Measurements from ENCODE around the gene STX3. TPM values are rescaled to one million over a fixed set of nuclear protein-coding genes. Genes with fewer than 3 reads are reported as not detected.

Gene STX3
- total and polyA plus RNA-seq, 4 donors, result 10.1 to 15.5 (median 11.8) TPM

DNA sequence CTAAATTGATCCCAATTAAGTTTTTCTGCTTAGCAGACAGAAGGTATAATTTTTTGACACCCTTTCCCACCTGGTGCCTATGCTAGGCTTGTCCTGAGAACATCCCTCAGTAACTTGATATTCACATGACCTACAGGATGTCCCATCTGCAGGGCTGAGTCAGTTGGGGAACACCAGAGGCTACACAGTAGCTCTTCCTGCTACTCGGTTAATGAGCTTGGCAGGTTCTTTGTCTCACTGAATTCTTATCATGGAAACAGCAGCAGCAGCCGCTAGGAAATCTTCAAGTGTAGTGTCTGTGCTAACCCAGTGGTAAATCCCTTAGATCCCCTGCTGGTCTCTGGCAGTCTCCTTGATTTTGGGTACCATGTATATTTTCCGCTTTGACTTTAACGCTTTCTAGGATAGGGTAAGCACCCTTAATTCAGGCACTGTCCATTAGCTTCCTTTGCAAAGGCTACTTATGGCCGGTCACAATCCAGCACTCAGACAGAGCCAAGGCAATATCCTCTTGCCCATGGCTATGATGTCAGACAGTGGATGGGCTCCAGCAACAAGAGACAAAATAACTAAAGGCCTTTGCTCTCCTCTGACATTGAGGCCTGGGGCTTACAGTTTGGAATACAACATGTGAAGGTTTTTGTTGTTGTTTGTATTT is 46.9 kb downstream of the STX3 start:
- no peaks in the 10 kb centered on the region for H3K27me3 ChIP-seq (ENCODE audit: control insufficient read depth, insufficient read depth, low read length)
- peaks cover 10% of the 10 kb centered on the region for H3K36me3 ChIP-seq (ENCODE audit: control insufficient read depth, insufficient read depth, low read length)
- peak overlapping the region; percentile 25 for H3K27ac ChIP-seq (ENCODE audit: low read depth, low read length)
- no peak overlapping the region for H3K4me3 ChIP-seq (ENCODE audit: low read depth, low read length)
- H3K9me3 ChIP-seq (ENCODE audit: control insufficient read depth, insufficient read depth, low read length), result no peaks in the 10 kb centered on the region
- 51% methylated on average over 5 of the region's 5 CpGs for WGBS (ENCODE audit: insufficient coverage)
- no peaks in the 10 kb centered on the region for H3K4me1 ChIP-seq (ENCODE audit: control insufficient read depth, insufficient read depth, low read length)
- DNase-seq (ENCODE audit: low read depth in 4 of 6, low spot score in 6 of 6), result no peak

DNA sequence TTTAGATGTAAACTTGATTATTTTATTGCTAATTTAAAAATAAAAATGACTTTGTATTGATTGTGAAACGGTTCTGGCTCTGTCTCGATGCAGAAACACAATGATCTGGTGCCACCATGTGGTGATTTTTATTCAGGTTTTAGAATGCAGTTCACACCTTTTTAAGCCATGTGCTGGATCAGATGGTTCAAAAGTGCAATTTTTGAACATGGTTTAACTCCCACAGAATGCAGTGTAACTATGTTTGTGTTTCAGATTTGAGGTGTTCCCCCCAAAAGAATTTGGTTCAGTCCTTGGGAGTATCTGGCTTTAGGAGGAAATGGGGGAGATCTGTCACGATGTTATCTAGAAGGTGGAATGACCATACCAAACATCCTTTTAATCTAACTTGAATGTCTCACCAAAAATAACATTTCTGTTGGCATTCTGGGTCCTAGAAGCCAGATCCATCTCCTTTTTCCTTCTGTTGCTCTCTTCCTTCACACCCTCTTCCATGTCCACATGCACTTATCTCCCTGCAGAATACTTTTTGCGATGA is 47.5 kb downstream of the STX3 start:
- H3K4me3 ChIP-seq (ENCODE audit: low read depth, low read length), result no peak overlapping the region
- no peaks in the 10 kb centered on the region for H3K9me3 ChIP-seq (ENCODE audit: control insufficient read depth, insufficient read depth, low read length)
- DNase-seq (ENCODE audit: low read depth in 4 of 6, low spot score in 6 of 6), result peak in 5 of 6 donors; percentile 45 to 90 (median 67)
- H3K4me1 ChIP-seq (ENCODE audit: control insufficient read depth, insufficient read depth, low read length), result no peaks in the 10 kb centered on the region
- H3K36me3 ChIP-seq (ENCODE audit: control insufficient read depth, insufficient read depth, low read length), result peaks cover 11% of the 10 kb centered on the region
- H3K27me3 ChIP-seq (ENCODE audit: control insufficient read depth, insufficient read depth, low read length), result no peaks in the 10 kb centered on the region
- no peak overlapping the region for H3K27ac ChIP-seq (ENCODE audit: low read depth, low read length)
- 38% methylated on average over 3 of the region's 4 CpGs for WGBS (ENCODE audit: insufficient coverage)

DNA sequence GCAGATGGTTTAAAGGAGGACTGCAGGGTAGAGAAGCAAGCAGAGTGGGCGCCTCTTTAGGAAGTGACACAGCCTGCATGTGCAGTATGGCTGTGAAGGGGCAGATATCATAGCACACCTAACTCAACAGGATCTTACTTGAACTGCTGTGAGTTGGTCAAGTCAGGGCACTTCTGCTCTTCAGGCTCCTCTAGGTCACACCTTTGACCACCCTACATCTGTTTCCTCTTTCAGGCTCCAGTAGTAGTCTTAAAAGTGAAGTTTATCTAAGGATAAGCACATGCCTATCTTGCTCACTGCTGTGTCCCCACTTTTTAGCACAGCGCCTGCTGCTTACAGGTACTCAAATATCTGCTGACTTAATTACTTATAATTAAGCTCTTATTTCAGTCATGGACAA is 48.9 kb downstream of the STX3 start:
- Histone ChIP-seq H3K4me1 (ENCODE audit: control insufficient read depth, insufficient read depth, low read length) (no peaks in the 10 kb centered on the region), H3K4me3 (ENCODE audit: low read depth, low read length) (no peak overlapping the region), H3K27me3 (ENCODE audit: control insufficient read depth, insufficient read depth, low read length) (no peaks in the 10 kb centered on the region), H3K36me3 (ENCODE audit: control insufficient read depth, insufficient read depth, low read length) (peaks cover 11% of the 10 kb centered on the region), H3K27ac (ENCODE audit: low read depth, low read length) (no peak overlapping the region), H3K9me3 (ENCODE audit: control insufficient read depth, insufficient read depth, low read length) (no peaks in the 10 kb centered on the region)
- 100% methylated on average over 1 of the region's 2 CpGs for WGBS (ENCODE audit: insufficient coverage)
- DNase-seq (ENCODE audit: low read depth in 4 of 6, low spot score in 6 of 6), result no peak

DNA sequence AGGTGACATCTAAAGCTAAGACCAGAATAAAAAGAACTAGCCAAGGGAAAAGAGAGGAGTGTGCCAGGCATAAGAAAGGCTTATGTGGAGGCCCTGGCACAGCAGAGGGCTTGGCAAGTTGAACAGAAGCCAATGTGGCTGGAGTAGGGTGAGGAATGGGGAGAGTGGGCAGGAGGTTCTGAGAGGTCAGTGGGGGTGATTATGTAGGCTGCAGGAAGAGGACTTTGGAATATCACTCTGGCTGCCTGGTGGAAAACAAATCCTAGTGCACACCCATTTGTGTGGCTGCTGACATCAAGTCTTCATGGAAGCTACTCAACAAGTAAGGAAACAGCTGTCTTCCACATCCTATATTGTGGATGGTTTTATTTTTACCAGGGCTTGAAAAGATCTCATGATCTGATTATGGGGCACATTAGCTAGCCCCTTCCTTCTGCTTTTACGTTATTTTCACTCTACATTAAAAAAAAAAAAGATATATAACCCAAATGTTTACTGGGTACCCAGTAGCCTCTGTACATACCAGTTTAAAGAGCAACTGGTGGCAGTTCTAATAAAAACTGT is 52.0 kb downstream of the STX3 start:
- Histone ChIP-seq H3K36me3 (ENCODE audit: control insufficient read depth, insufficient read depth, low read length) (peaks cover 14% of the 10 kb centered on the region), H3K9me3 (ENCODE audit: control insufficient read depth, insufficient read depth, low read length) (no peaks in the 10 kb centered on the region), H3K4me3 (ENCODE audit: low read depth, low read length) (no peak overlapping the region), H3K27ac (ENCODE audit: low read depth, low read length) (no peak overlapping the region), H3K27me3 (ENCODE audit: control insufficient read depth, insufficient read depth, low read length) (no peaks in the 10 kb centered on the region), H3K4me1 (ENCODE audit: control insufficient read depth, insufficient read depth, low read length) (peaks cover 10% of the 10 kb centered on the region)
- no peak for DNase-seq (ENCODE audit: low read depth in 4 of 6, low spot score in 6 of 6)
- WGBS (ENCODE audit: insufficient coverage), result no CpG with 5 or more reads among the region's 1 CpG

GRCh38 chr11:59810189-59810910 is 55.2 kb downstream of the STX3 start, which contains the start of gene MRPL16:
MRPL16 (minus strand) TSS chr11:59810778; CDS start chr11:59810658, 120 bp downstream.
- WGBS (ENCODE audit: insufficient coverage), result under 1% methylated on average over 50 of the region's 54 CpGs
- H3K27me3 ChIP-seq (ENCODE audit: control insufficient read depth, insufficient read depth, low read length), result no peaks in the 10 kb centered on the region
- peak in 5 of 6 donors; percentile 68 to 97 (median 81) for DNase-seq (ENCODE audit: low read depth in 4 of 6, low spot score in 6 of 6)
- peaks cover 14% of the 10 kb centered on the region for H3K36me3 ChIP-seq (ENCODE audit: control insufficient read depth, insufficient read depth, low read length)
- peak within 1 kb of the TSS; percentile 87 for H3K4me3 ChIP-seq (ENCODE audit: low read depth, low read length)
- peak within 1 kb of the TSS; percentile 11 for H3K27ac ChIP-seq (ENCODE audit: low read depth, low read length)
- no peaks in the 10 kb centered on the region for H3K9me3 ChIP-seq (ENCODE audit: control insufficient read depth, insufficient read depth, low read length)
- peaks cover 10% of the 10 kb centered on the region for H3K4me1 ChIP-seq (ENCODE audit: control insufficient read depth, insufficient read depth, low read length)

GRCh38 chr11:59810911-59811259 is 55.7 kb downstream of the STX3 start:
- 32% methylated on average over 2 of the region's 8 CpGs for WGBS (ENCODE audit: insufficient coverage)
- no peak for DNase-seq (ENCODE audit: low read depth in 4 of 6, low spot score in 6 of 6)
- peaks cover 10% of the 10 kb centered on the region for H3K4me1 ChIP-seq (ENCODE audit: control insufficient read depth, insufficient read depth, low read length)
- peaks cover 14% of the 10 kb centered on the region for H3K36me3 ChIP-seq (ENCODE audit: control insufficient read depth, insufficient read depth, low read length)
- H3K9me3 ChIP-seq (ENCODE audit: control insufficient read depth, insufficient read depth, low read length), result no peaks in the 10 kb centered on the region
- no peaks in the 10 kb centered on the region for H3K27me3 ChIP-seq (ENCODE audit: control insufficient read depth, insufficient read depth, low read length)
- peak overlapping the region; percentile 87 for H3K4me3 ChIP-seq (ENCODE audit: low read depth, low read length)
- peak overlapping the region; percentile 11 for H3K27ac ChIP-seq (ENCODE audit: low read depth, low read length)

- H3K27ac ChIP-seq (ENCODE audit: low read depth, low read length), result no peak overlapping the region
- WGBS (ENCODE audit: insufficient coverage), result 100% methylated on average over 2 of the region's 2 CpGs
Measured at GRCh38 chr11:59812220-59812619, 57.0 kb downstream of the STX3 start.

DNA sequence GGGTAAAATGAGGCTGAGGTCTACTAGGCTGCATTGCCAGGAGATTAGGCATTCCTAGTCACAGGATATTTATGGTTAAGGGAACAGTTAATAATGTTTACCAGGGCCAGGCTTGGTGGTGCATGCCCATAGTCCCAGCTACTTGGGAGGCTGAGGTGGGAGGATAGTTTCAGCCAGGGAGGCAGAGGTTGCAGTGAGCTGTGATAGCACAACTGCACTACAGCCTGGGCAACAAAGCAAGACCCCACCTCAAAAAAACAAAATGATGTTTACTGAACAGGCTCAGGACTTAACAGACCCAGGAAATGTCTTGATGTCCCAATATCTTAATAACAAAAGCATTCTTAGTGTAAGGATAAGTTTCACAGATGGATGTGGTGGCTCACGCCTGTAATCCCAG is 58.2 kb downstream of the STX3 start:
- Histone ChIP-seq H3K27ac (ENCODE audit: low read depth, low read length) (no peak overlapping the region), H3K27me3 (ENCODE audit: control insufficient read depth, insufficient read depth, low read length) (no peaks in the 10 kb centered on the region), H3K4me3 (ENCODE audit: low read depth, low read length) (no peak overlapping the region), H3K9me3 (ENCODE audit: control insufficient read depth, insufficient read depth, low read length) (no peaks in the 10 kb centered on the region), H3K36me3 (ENCODE audit: control insufficient read depth, insufficient read depth, low read length) (peaks cover 4% of the 10 kb centered on the region), H3K4me1 (ENCODE audit: control insufficient read depth, insufficient read depth, low read length) (peaks cover 10% of the 10 kb centered on the region)
- WGBS (ENCODE audit: insufficient coverage), result 100% methylated on average over 1 of the region's 1 CpG
- DNase-seq (ENCODE audit: low read depth in 4 of 6, low spot score in 6 of 6), result no peak

More at GRCh38 chr11:59812220-59812619, 57.0 kb downstream of the STX3 start:
- no peaks in the 10 kb centered on the region for H3K9me3 ChIP-seq (ENCODE audit: control insufficient read depth, insufficient read depth, low read length)
- no peak for DNase-seq (ENCODE audit: low read depth in 4 of 6, low spot score in 6 of 6)
- peaks cover 10% of the 10 kb centered on the region for H3K4me1 ChIP-seq (ENCODE audit: control insufficient read depth, insufficient read depth, low read length)
- peaks cover 4% of the 10 kb centered on the region for H3K36me3 ChIP-seq (ENCODE audit: control insufficient read depth, insufficient read depth, low read length)
- no peak overlapping the region for H3K4me3 ChIP-seq (ENCODE audit: low read depth, low read length)
- H3K27me3 ChIP-seq (ENCODE audit: control insufficient read depth, insufficient read depth, low read length), result no peaks in the 10 kb centered on the region

- Histone ChIP-seq H3K27ac (ENCODE audit: low read depth, low read length) (no peak overlapping the region), H3K9me3 (ENCODE audit: control insufficient read depth, insufficient read depth, low read length) (no peaks in the 10 kb centered on the region), H3K4me1 (ENCODE audit: control insufficient read depth, insufficient read depth, low read length) (peaks cover 10% of the 10 kb centered on the region), H3K4me3 (ENCODE audit: low read depth, low read length) (no peak overlapping the region), H3K36me3 (ENCODE audit: control insufficient read depth, insufficient read depth, low read length) (peaks cover 4% of the 10 kb centered on the region), H3K27me3 (ENCODE audit: control insufficient read depth, insufficient read depth, low read length) (no peaks in the 10 kb centered on the region)
- no CpG with 5 or more reads among the region's 1 CpG for WGBS (ENCODE audit: insufficient coverage)
- no peak for DNase-seq (ENCODE audit: low read depth in 4 of 6, low spot score in 6 of 6)
Measured at GRCh38 chr11:59814021-59814420, 58.8 kb downstream of the STX3 start.
